ENCODE data around the gene ADGRF3. TPM values are rescaled to one million over a fixed set of nuclear protein-coding genes. Genes with fewer than 3 reads are reported as not detected.

ADGRF3 gene
- total and polyA plus RNA-seq, 9 of the 15 experiments (the other 6 are each of a cell fraction or from before 2014, with no cell fraction given): 0.04 to 0.54 (median 0.16) TPM; not detected in 2

DNA sequence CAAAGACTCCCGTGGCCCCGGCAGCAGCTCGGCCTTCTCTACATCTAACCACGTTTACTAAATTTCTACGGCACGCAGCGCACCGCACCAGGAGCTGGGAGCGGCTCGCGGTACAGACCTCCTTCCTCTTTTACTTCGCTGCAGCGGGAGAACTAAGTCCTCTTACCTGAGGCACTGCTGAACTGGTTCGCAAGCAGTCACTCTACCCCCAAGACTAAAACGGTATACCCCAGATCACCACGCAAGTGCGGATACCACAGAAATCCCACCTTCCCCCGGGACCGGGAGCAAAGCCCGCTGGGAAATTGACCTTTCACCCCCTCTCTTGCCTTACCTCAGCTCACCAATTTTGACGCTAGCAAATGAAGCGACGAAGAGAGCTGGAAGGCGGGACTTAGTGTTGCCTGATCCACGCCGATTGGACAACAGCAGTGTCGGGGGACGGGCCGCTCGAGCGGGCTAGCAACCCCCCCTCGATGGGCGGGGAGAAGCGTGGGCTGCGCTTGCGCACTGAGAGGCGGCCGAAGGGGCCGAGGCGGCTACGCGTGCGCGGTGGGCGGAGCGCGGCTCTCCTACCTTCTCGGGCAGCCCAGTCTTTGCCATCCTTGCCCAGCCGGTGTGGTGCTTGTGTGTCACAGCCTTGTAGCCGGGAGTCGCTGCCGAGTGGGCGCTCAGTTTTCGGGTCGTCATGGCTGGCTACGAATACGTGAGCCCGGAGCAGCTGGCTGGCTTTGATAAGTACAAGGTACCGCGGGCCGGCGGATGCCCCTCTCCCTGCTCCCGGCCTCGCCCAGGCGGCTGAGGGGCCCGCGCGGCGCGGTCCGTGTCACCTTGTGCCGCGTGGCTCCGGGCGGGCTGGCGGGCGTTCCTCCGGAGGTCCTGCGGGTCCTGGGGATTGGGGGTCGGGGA is 790 bp downstream of the ADGRF3 start, which contains the start of gene SELENOI (continued):
- TF ChIP-seq MTF1 (CRISPR knock-in tag; IDR thresholded peaks at IDR 0.05; ENCODE audit: borderline replicate concordance) (no peak), HSF4 (CRISPR knock-in tag; IDR thresholded peaks at IDR 0.05; ENCODE audit: borderline replicate concordance) (no peak), CREB3L1 (IDR thresholded peaks at IDR 0.05; ENCODE audit: borderline replicate concordance, low read depth) (peak; percentile 80), HNRNPH1 (optimal IDR thresholded peaks at IDR 0.05; ENCODE audit: low read depth, low read length) (no peak), SMARCB1 (IDR thresholded peaks at IDR 0.05; ENCODE audit: insufficient read length, low read depth) (no peak), TFAM (CRISPR knock-in tag; conservative IDR thresholded peaks at IDR 0.05) (no peak), ZNF668 (CRISPR knock-in tag; IDR thresholded peaks at IDR 0.05) (no peak), ELF2 (CRISPR knock-in tag; IDR thresholded peaks at IDR 0.05) (peak; percentile 70), ZKSCAN8 (CRISPR knock-in tag; IDR thresholded peaks at IDR 0.05) (no peak), TGIF2 (CRISPR knock-in tag; IDR thresholded peaks at IDR 0.05) (no peak), TRIM28 (IDR thresholded peaks at IDR 0.05) (peak; percentile 43; the same call in 1 of the 2 replicates), GABPA (tag; conservative IDR thresholded peaks at IDR 0.05; ENCODE audit: low read depth) (no peak), STAT5A (IDR thresholded peaks at IDR 0.05; ENCODE audit: borderline replicate concordance, low read length) (no peak), POLR3A (IDR thresholded peaks at IDR 0.05; ENCODE audit: borderline replicate concordance, extremely low read depth, insufficient read depth, insufficient read length) (no peak), TBP (optimal IDR thresholded peaks at IDR 0.05; ENCODE audit: low read depth, low read length) (peak; percentile 90), KDM4B (IDR thresholded peaks at IDR 0.05; ENCODE audit: borderline replicate concordance in 2 of 2, low read depth in 1 of 2) (peak in 1 of 2 experiments; percentile 74; a peak in 1 of 4 replicates), ARID3B (CRISPR knock-in tag; IDR thresholded peaks at IDR 0.05; ENCODE audit: borderline replicate concordance) (peak; percentile 46; the same call in 1 of the 2 replicates), ZNF644 (tag; IDR thresholded peaks at IDR 0.05; ENCODE audit: low read depth) (peak; percentile 60; the same call in 1 of the 2 replicates), EP300 (IDR thresholded peaks at IDR 0.05; ENCODE audit: low read length) (peak; percentile 35; the same call in 1 of the 2 replicates), CHCHD3 (CRISPR knock-in tag; IDR thresholded peaks at IDR 0.05) (0 out of 2 replicates have a peak, but pooled peaks have one; percentile 23)
- TF ChIP-seq, protein P1, sequence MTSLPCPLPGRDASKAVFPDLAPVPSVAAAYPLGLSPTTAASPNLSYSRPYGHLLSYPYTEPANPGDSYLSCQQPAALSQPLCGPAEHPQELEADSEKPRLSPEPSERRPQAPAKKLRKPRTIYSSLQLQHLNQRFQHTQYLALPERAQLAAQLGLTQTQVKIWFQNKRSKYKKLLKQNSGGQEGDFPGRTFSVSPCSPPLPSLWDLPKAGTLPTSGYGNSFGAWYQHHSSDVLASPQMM (CRISPR knock-in tag; IDR thresholded peaks at IDR 0.05): no peak
- TF ChIP-seq, protein P2, sequence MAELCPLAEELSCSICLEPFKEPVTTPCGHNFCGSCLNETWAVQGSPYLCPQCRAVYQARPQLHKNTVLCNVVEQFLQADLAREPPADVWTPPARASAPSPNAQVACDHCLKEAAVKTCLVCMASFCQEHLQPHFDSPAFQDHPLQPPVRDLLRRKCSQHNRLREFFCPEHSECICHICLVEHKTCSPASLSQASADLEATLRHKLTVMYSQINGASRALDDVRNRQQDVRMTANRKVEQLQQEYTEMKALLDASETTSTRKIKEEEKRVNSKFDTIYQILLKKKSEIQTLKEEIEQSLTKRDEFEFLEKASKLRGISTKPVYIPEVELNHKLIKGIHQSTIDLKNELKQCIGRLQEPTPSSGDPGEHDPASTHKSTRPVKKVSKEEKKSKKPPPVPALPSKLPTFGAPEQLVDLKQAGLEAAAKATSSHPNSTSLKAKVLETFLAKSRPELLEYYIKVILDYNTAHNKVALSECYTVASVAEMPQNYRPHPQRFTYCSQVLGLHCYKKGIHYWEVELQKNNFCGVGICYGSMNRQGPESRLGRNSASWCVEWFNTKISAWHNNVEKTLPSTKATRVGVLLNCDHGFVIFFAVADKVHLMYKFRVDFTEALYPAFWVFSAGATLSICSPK (IDR thresholded peaks at IDR 0.05; ENCODE audit: borderline replicate concordance): no peak
